MM.1S (cell line): ENCODE data around the gene LHFPL2.

Experiments used
- DNase-seq: peaks from one replicate; pipeline ENCODE4 v3.0.0-alpha.2; 2015
- H2AFZ ChIP-seq: fragments of 300-600 bp; sonication (generic); 2 replicates; pipeline ENCODE4 v1.6.0; 2016; ENCODE audit warnings: antibody characterized with exemption, low read length
- H3F3A ChIP-seq: fragments of 300-600 bp; sonication (generic); 2 replicates; pipeline ENCODE4 v1.6.1; 2016; ENCODE audit warnings: mild to moderate bottlenecking, antibody characterized with exemption, low read length, moderate library complexity, mixed read lengths; ENCODE audit not compliant: insufficient read depth
- H3K27ac ChIP-seq: fragments of 300-600 bp; sonication (generic); 2 replicates; pipeline ENCODE4 v1.5.1; 2016; ENCODE audit warnings: mild to moderate bottlenecking, low read length
- H3K27me3 ChIP-seq: fragments of 300-600 bp; sonication (generic); replicated peaks from 2 replicates; pipeline ENCODE4 v1.6.0; 2016; ENCODE audit warnings: low read length; ENCODE audit not compliant: insufficient read depth
- H3K36me3 ChIP-seq: fragments of 300-600 bp; sonication (generic); replicated peaks from 2 replicates; pipeline ENCODE4 v1.6.1; 2016; ENCODE audit warnings: mild to moderate bottlenecking, low read length, mixed read lengths; ENCODE audit not compliant: insufficient read depth
- H3K4me1 ChIP-seq: fragments of 300-600 bp; sonication (generic); 2 replicates; pipeline ENCODE4 v1.6.1; 2016; ENCODE audit warnings: low read length, mixed read lengths
- H3K4me2 ChIP-seq: fragments of 300-600 bp; sonication (generic); 2 replicates; pipeline ENCODE4 v1.6.0; 2016; ENCODE audit warnings: low read depth, low read length
- H3K4me3 ChIP-seq: fragments of 300-600 bp; sonication (generic); 2 replicates; pipeline ENCODE4 v1.5.1; 2016; ENCODE audit warnings: low read length, mixed read lengths
- H3K79me2 ChIP-seq: fragments of 300-600 bp; sonication (generic); 2 replicates; pipeline ENCODE4 v1.6.1; 2016; ENCODE audit warnings: mixed run types, low read length, mixed read lengths
- H3K9ac ChIP-seq: fragments of 300-600 bp; sonication (generic); 2 replicates; pipeline ENCODE4 v1.6.1; 2016; ENCODE audit warnings: low read length, mixed read lengths
- H3K9me2 ChIP-seq: fragments of 300-600 bp; sonication (generic); replicated peaks from 2 replicates; pipeline ENCODE4 v1.6.1; 2016; ENCODE audit warnings: mild to moderate bottlenecking, low read length, mixed read lengths; ENCODE audit not compliant: insufficient read depth
- H3K9me3 ChIP-seq: fragments of 300-600 bp; sonication (generic); replicated peaks from 2 replicates; pipeline ENCODE4 v1.6.1; 2016; ENCODE audit warnings: mild to moderate bottlenecking, low read length, mixed read lengths; ENCODE audit not compliant: insufficient read depth
- H4K20me1 ChIP-seq: fragments of 300-600 bp; sonication (generic); 2 replicates; pipeline ENCODE4 v1.6.1; 2016; ENCODE audit warnings: mild to moderate bottlenecking, low read length, moderate library complexity, mixed read lengths; ENCODE audit not compliant: insufficient read depth
- CTCF ChIP-seq: fragments of 300-600 bp; sonication (generic); IDR thresholded peaks from 2 replicates; pipeline ENCODE4 v1.5.1; 2016; ENCODE audit warnings: antibody characterized with exemption, low read length, mixed read lengths
- EZH2 ChIP-seq: fragments of 300-600 bp; sonication (generic); optimal IDR thresholded peaks from 2 replicates; pipeline ENCODE3; 2017; ENCODE audit warnings: low read depth, mild to moderate bottlenecking, antibody characterized with exemption, low read length, mixed read lengths
- EZH2phosphoT487 ChIP-seq: fragments of 300-600 bp; sonication (generic); IDR thresholded peaks from 2 replicates; pipeline ENCODE4 v1.6.1; 2018; ENCODE audit warnings: antibody characterized with exemption, low read length

Gene LHFPL2

GRCh38 chr5:78523314-78524193 lies 125.0 kb downstream of the LHFPL2 start:
- Histone ChIP-seq H3K9me3 (no peaks in the 10 kb centered on the region), H3K9ac (no peak overlapping the region), H3K9me2 (no peaks in the 10 kb centered on the region), H3K36me3 (no peaks in the 10 kb centered on the region), H3K79me2 (no peaks in the 10 kb centered on the region), H3K4me1 (no peaks in the 10 kb centered on the region), H3K4me2 (no peak overlapping the region), H4K20me1 (no peaks in the 10 kb centered on the region), H3K27ac (no peak overlapping the region), H3F3A (no peaks in the 10 kb centered on the region), H3K27me3 (no peaks in the 10 kb centered on the region), H3K4me3 (no peak overlapping the region), H2AFZ (no peak overlapping the region)
- no peak for DNase-seq
- TF ChIP-seq CTCF (no peak), EZH2 (no peak), EZH2phosphoT487 (no peak)

- H3K4me2 ChIP-seq: no peak overlapping the region
- no peak overlapping the region for H3K27ac ChIP-seq
- no peaks in the 10 kb centered on the region for H3K79me2 ChIP-seq
- no peak for TF ChIP-seq CTCF
- no peak for TF ChIP-seq EZH2phosphoT487
- TF ChIP-seq EZH2: no peak
- H3K27me3 ChIP-seq: no peaks in the 10 kb centered on the region
- H3F3A ChIP-seq: no peaks in the 10 kb centered on the region
- no peak overlapping the region for H3K9ac ChIP-seq
- no peaks in the 10 kb centered on the region for H3K9me2 ChIP-seq
- H3K36me3 ChIP-seq: no peaks in the 10 kb centered on the region
- H3K9me3 ChIP-seq: no peaks in the 10 kb centered on the region
- H4K20me1 ChIP-seq: no peaks in the 10 kb centered on the region
- no peak overlapping the region for H3K4me3 ChIP-seq
- DNase-seq: no peak
- no peak overlapping the region for H2AFZ ChIP-seq
- H3K4me1 ChIP-seq: no peaks in the 10 kb centered on the region
Measured at GRCh38 chr5:78522476-78523260, 125.9 kb downstream of the LHFPL2 start.

- Histone ChIP-seq H3K4me2 (no peak overlapping the region), H3K79me2 (no peaks in the 10 kb centered on the region), H2AFZ (no peak overlapping the region), H3K4me1 (no peaks in the 10 kb centered on the region), H3K9ac (no peak overlapping the region), H3F3A (no peaks in the 10 kb centered on the region), H3K27me3 (no peaks in the 10 kb centered on the region), H3K4me3 (no peak overlapping the region), H4K20me1 (no peaks in the 10 kb centered on the region), H3K36me3 (no peaks in the 10 kb centered on the region), H3K9me3 (no peaks in the 10 kb centered on the region), H3K9me2 (no peaks in the 10 kb centered on the region), H3K27ac (no peak overlapping the region)
- TF ChIP-seq EZH2: no peak
- no peak for TF ChIP-seq CTCF
- TF ChIP-seq EZH2phosphoT487: no peak
- DNase-seq: no peak
Measured at GRCh38 chr5:78521455-78521854, 127.1 kb downstream of the LHFPL2 start.
